Fibroblast of lung (primary cell): ENCODE results near the gene RCCD1. TPM values are rescaled to one million over a fixed set of nuclear protein-coding genes. Genes with fewer than 3 reads are reported as not detected.

Source experiments
- DNase-seq, 2 donors: peaks; one replicate each; pipeline versions ENCODE4 v3.0.0 to v3.0.0-alpha.2; 2010; ENCODE audit warnings: low read depth in 2 of 2
- H2AFZ ChIP-seq: 2 replicates; pipeline ENCODE4 v1.5.1; 2012; ENCODE audit warnings: low read length, control low read depth, inconsistent platforms
- H3K27ac ChIP-seq: 2 replicates; pipeline ENCODE4 v1.5.1; 2011; ENCODE audit warnings: low read length, control low read depth; ENCODE audit not compliant: insufficient read depth
- H3K27me3 ChIP-seq: 2 replicates; pipeline ENCODE4 v1.5.1; 2011; ENCODE audit warnings: mild to moderate bottlenecking, low read length; ENCODE audit not compliant: control insufficient read depth, insufficient read depth
- H3K36me3 ChIP-seq: 2 replicates; pipeline ENCODE4 v1.5.1; 2011; ENCODE audit warnings: low read length; ENCODE audit not compliant: control insufficient read depth, insufficient read depth
- H3K4me1 ChIP-seq: 2 replicates; pipeline ENCODE4 v1.5.1; 2011; ENCODE audit warnings: low read length; ENCODE audit not compliant: control insufficient read depth, insufficient read depth; ENCODE audit errors: extremely low read depth
- H3K4me2 ChIP-seq: 2 replicates; pipeline ENCODE4 v1.5.1; 2011; ENCODE audit warnings: low read length, control low read depth; ENCODE audit not compliant: insufficient read depth; ENCODE audit errors: extremely low read depth
- H3K4me3 ChIP-seq, 4 experiments: fragments of 200-600 bp in 1 of 4; sonication (generic) in 1 of 4; replicated peaks in 1 of 4; 2 replicates each; pipeline ENCODE4 v1.5.1; 2011 to 2016; ENCODE audit warnings: low read length in 4 of 4, low read depth in 3 of 4, mild to moderate bottlenecking in 3 of 4, control low read depth in 2 of 4, inconsistent platforms in 1 of 4, mixed read lengths in 1 of 4; ENCODE audit not compliant: insufficient read depth in 1 of 4; ENCODE audit errors: control extremely low read depth in 1 of 4
- H3K79me2 ChIP-seq: 2 replicates; pipeline ENCODE4 v1.5.1; 2012; ENCODE audit warnings: mild to moderate bottlenecking, low read length, inconsistent platforms; ENCODE audit not compliant: control insufficient read depth, insufficient read depth
- H3K9ac ChIP-seq: 2 replicates; pipeline ENCODE4 v1.5.1; 2011; ENCODE audit warnings: mild to moderate bottlenecking, low read length, control low read depth; ENCODE audit not compliant: insufficient read depth
- H3K9me3 ChIP-seq: 2 replicates; pipeline ENCODE4 v1.5.1; 2012; ENCODE audit warnings: low read depth, low read length; ENCODE audit not compliant: control insufficient read depth, insufficient read depth
- H4K20me1 ChIP-seq: 2 replicates; pipeline ENCODE4 v1.5.1; 2011; ENCODE audit warnings: low read length; ENCODE audit not compliant: control insufficient read depth, insufficient read depth; ENCODE audit errors: extremely low read depth
- CTCF ChIP-seq, 2 donors: IDR thresholded peaks in 1 of 2; conservative IDR thresholded peaks in 1 of 2; 1 replicate in 1 of 2; 2 replicates in 1 of 2; pipeline ENCODE4 v1.5.1; 2011 to 2012; ENCODE audit warnings: low read length in 2 of 2, control low read depth in 1 of 2, inconsistent platforms in 1 of 2, low read depth in 1 of 2, mild to moderate bottlenecking in 1 of 2
- EZH2 ChIP-seq: IDR thresholded peaks from 2 replicates; pipeline ENCODE4 v1.5.1; 2012; ENCODE audit warnings: low read length, control low read depth, mild to moderate bottlenecking; ENCODE audit errors: missing control alignments
- polyA plus RNA-seq, 2 donors: library from polyadenylated mRNA; depleted of rRNA in 1 of 2; stranded (reverse) in 1 of 2; unstranded in 1 of 2; fragments of >200 nt; gene quantifications; 2 replicates each; pipeline ENCODE4 v1.2.1, GENCODE V29; 2011 to 2012; ENCODE audit warnings: missing spikeins in 1 of 2
- total RNA-seq: library from RNA; depleted of rRNA; stranded (reverse); fragments of >200 nt; gene quantifications from 2 replicates; pipeline ENCODE4 v1.2.1, GENCODE V29; 2014

The RCCD1 gene
- total and polyA plus RNA-seq, 2 donors (not counting 1 experiment from before 2014, with no cell fraction given), result 5.9 to 14.2 TPM

- H2AFZ ChIP-seq, result no peak overlapping the region
- no peak overlapping the region for H3K4me3 ChIP-seq
- DNase-seq, result no peak
- no peaks in the 10 kb centered on the region for H4K20me1 ChIP-seq
- peaks cover 16% of the 10 kb centered on the region for H3K36me3 ChIP-seq
- TF ChIP-seq EZH2 (no peak), CTCF (conservative IDR thresholded peaks at IDR 0.05 in 1 of 2, IDR thresholded peaks at IDR 0.05 in 1 of 2; ENCODE audit: low read depth in 1 of 2, low read length in 2 of 2) (no peak)
- H3K9ac ChIP-seq, result no peak overlapping the region
- no peaks in the 10 kb centered on the region for H3K4me1 ChIP-seq
- no peaks in the 10 kb centered on the region for H3K9me3 ChIP-seq
- H3K79me2 ChIP-seq, result no peaks in the 10 kb centered on the region
- no peaks in the 10 kb centered on the region for H3K27me3 ChIP-seq
- H3K4me2 ChIP-seq, result no peak overlapping the region
- no peak overlapping the region for H3K27ac ChIP-seq
Measured at GRCh38 chr15:90911906-90912769, 42.5 kb upstream of the RCCD1 start.

- Histone ChIP-seq H3K27me3 (no peaks in the 10 kb centered on the region), H3K79me2 (no peaks in the 10 kb centered on the region), H4K20me1 (no peaks in the 10 kb centered on the region), H3K27ac (no peak overlapping the region), H3K4me2 (no peak overlapping the region), H2AFZ (no peak overlapping the region), H3K9ac (no peak overlapping the region), H3K4me1 (no peaks in the 10 kb centered on the region), H3K36me3 (peaks cover 17% of the 10 kb centered on the region), H3K9me3 (no peaks in the 10 kb centered on the region), H3K4me3 (no peak overlapping the region)
- no peak for DNase-seq
- TF ChIP-seq CTCF (conservative IDR thresholded peaks at IDR 0.05 in 1 of 2, IDR thresholded peaks at IDR 0.05 in 1 of 2; ENCODE audit: low read depth in 1 of 2, low read length in 2 of 2) (no peak), EZH2 (no peak)
Measured at GRCh38 chr15:90912770-90913075, 42.0 kb upstream of the RCCD1 start.

GRCh38 chr15:90913398-90913944, 41.2 kb upstream of the RCCD1 start:
- Histone ChIP-seq H2AFZ (no peak overlapping the region), H3K36me3 (peaks cover 20% of the 10 kb centered on the region), H3K27ac (no peak overlapping the region), H4K20me1 (no peaks in the 10 kb centered on the region), H3K4me1 (no peaks in the 10 kb centered on the region), H3K9ac (no peak overlapping the region), H3K4me3 (no peak overlapping the region), H3K9me3 (no peaks in the 10 kb centered on the region), H3K4me2 (no peak overlapping the region), H3K79me2 (no peaks in the 10 kb centered on the region), H3K27me3 (no peaks in the 10 kb centered on the region)
- no peak for TF ChIP-seq CTCF (conservative IDR thresholded peaks at IDR 0.05 in 1 of 2, IDR thresholded peaks at IDR 0.05 in 1 of 2; ENCODE audit: low read depth in 1 of 2, low read length in 2 of 2)
- TF ChIP-seq EZH2, result no peak
- DNase-seq, result no peak
